ENCODE measurements around the gene PPP1R14C. TPM values are rescaled to one million over a fixed set of nuclear protein-coding genes. Genes with fewer than 3 reads are reported as not detected.

PPP1R14C gene
- total and polyA plus RNA-seq, 7 donors: 5.9 to 62.8 (median 22.5) TPM

DNA sequence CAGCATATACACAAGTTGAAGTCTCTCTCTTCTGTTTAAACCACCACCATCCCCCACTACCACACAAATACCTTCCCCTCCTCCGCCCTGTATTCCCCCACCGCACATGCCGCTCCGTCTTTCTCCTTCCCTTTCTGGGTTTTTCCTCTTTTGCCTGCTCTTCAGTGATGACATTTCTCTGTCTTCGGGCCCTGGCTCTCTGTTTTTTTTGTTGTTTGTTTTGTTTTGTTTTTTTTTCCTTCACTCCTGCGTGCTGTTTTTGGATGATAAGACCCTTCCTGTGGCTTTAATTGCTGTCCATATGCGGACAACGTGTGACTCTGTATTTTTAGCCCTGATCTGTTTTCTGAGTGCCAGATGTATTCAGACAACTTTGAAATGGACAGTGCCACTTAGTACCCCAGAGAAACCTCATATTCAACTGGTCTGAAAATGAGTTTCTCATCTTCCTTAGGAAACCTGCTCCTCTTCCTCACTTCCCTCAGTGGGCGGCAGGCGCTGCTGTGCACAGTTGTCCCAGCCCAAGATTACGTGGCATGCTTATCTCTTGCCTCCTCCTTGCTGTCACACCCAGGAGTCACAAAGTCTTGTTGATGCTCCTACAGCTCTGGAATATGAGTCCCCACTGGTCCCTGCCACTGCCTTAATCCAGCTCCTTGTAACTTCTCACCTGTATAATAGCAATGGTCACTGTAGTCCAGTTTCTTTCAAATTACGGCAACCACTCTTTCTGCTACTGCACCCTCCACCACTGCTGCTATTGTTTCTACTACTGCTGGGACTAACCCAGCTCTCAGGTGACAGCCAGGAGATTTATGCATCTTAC is 8.2 kb downstream of the PPP1R14C start:
- no peak for ATAC-seq
- Histone ChIP-seq H3K27ac (no peak overlapping the region), H3K9me3 (no peaks in the 10 kb centered on the region), H3K4me3 (no peak overlapping the region), H3K27me3 (ENCODE audit: insufficient read depth in 3 of 3, low read length in 2 of 3) (peaks cover 0 to 6% (median 0%) of the 10 kb centered on the region in 3 donors), H3K36me3 (ENCODE audit: insufficient read depth in 1 of 2, low read depth in 1 of 2) (no peaks in the 10 kb centered on the region), H3K4me1 (peaks cover 28% of the 10 kb centered on the region)
- TF ChIP-seq, protein P1, sequence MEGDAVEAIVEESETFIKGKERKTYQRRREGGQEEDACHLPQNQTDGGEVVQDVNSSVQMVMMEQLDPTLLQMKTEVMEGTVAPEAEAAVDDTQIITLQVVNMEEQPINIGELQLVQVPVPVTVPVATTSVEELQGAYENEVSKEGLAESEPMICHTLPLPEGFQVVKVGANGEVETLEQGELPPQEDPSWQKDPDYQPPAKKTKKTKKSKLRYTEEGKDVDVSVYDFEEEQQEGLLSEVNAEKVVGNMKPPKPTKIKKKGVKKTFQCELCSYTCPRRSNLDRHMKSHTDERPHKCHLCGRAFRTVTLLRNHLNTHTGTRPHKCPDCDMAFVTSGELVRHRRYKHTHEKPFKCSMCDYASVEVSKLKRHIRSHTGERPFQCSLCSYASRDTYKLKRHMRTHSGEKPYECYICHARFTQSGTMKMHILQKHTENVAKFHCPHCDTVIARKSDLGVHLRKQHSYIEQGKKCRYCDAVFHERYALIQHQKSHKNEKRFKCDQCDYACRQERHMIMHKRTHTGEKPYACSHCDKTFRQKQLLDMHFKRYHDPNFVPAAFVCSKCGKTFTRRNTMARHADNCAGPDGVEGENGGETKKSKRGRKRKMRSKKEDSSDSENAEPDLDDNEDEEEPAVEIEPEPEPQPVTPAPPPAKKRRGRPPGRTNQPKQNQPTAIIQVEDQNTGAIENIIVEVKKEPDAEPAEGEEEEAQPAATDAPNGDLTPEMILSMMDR (IDR thresholded peaks at IDR 0.05): no peak
- WGBS, 3 donors: 51 to 66% (median 54%) methylated on average over 12 of the region's 12 CpGs
- intact Hi-C loops (cut with DNase I): loop anchor here in 1 of 2 donors (5.0 kb wide), 1 partner anchor 56 kb away; no protein-coding TSS in a partner anchor
- no peak for DNase-seq

DNA sequence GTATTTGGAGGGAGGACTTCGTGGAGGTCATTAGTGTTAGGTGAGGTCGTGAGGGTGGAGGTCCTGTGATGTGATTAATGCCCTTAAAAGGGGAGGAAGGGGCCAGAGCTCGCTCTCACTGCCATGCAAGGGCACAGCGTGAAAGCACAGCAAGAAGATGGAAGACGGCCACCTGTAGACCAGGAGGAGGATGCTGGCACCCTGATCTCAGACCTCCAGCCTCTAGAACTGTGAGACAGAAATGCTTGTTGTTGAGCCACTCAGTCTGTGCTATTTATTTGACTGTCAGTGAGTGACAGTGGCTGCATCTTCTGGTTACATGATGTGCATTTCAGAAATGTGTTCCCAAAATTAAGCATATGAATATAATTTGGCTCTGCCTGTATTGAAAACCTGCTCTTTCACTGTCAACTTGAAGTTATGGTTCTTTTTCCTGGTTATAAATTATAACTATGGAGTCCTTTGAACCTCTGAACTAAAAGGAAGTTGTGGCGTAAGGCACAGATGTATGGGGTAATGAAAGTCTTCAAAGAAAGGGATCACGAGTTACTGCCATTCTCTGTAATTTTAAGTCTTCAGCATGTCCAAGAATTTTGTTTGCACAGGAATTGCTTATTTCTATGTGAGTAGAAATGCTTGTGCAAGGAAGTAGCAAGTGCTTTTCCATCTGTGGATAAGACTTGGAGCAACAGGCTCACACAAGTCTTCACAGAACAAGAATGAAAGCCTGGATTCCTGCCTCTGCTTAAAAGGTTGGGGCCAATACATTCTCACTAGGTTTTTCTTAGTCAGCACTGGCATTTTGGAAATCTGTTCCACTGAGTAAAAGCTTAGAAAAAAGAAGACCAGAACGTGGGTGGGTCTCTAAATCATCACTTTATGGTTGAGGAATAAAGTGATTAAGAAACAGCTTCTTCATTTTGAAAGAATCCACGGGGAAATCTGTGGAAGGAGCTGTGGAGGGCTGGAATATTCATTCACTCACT is 10.3 kb downstream of the PPP1R14C start:
- intact Hi-C loops (cut with DNase I): loop anchor here in 1 of 2 donors (5.0 kb wide), 1 partner anchor 54 kb away; no protein-coding TSS in a partner anchor
- ATAC-seq (no peak), DNase-seq (no peak)
- Histone ChIP-seq H3K27ac (no peak overlapping the region), H3K4me1 (peaks cover 21% of the 10 kb centered on the region), H3K36me3 (ENCODE audit: insufficient read depth in 1 of 2, low read depth in 1 of 2) (no peaks in the 10 kb centered on the region), H3K4me3 (no peak overlapping the region), H3K27me3 (ENCODE audit: insufficient read depth in 3 of 3, low read length in 2 of 3) (peaks cover 0 to 6% (median 0%) of the 10 kb centered on the region in 3 donors), H3K9me3 (no peaks in the 10 kb centered on the region)
- TF ChIP-seq, protein P1 (IDR thresholded peaks at IDR 0.05): no peak
- whole genome bisulfite sequencing, 3 donors: 54 to 58% (median 55%) methylated on average over 9 of the region's 9 CpGs

DNA sequence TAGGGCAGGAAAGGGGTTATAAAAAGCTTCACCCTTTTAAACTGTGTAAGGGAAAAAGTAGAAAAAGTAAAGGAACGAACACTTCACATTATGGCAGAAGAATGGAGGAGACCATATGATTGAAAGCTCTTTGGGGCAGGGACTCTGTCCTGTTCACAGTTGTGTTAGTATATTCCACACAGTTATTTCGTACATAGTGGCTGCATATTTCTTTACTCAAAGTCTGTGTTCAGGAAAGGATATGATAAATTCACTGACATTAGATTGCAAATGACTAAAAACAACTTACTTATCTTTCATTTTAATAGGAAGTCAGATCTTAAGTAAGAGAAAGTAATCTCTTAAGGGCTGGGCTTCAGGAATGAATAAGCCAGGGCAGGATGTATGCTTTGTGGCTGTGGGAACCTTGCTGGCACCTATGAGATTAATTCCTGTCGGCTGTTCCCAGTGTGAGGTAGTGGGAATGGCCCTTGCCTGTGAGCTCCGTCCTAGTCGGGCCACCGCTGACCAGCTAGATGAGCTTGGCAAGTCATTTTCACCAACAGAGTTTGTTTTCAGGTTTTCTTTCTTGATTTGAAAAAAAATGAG is 11.2 kb downstream of the PPP1R14C start:
- Histone ChIP-seq H3K4me3 (no peak overlapping the region), H3K9me3 (no peaks in the 10 kb centered on the region), H3K27me3 (ENCODE audit: insufficient read depth in 3 of 3, low read length in 2 of 3) (peaks cover 0 to 6% (median 0%) of the 10 kb centered on the region in 3 donors), H3K36me3 (ENCODE audit: insufficient read depth in 1 of 2, low read depth in 1 of 2) (no peaks in the 10 kb centered on the region), H3K27ac (no peak overlapping the region), H3K4me1 (peaks cover 21% of the 10 kb centered on the region)
- 60 to 75% (median 61%) methylated on average over 6 of the region's 6 CpGs for WGBS, 3 donors
- ATAC-seq (no peak), DNase-seq (no peak)
- TF ChIP-seq, protein P1 (IDR thresholded peaks at IDR 0.05): no peak
- intact Hi-C loops (cut with DNase I): loop anchor here in 1 of 2 donors (5.0 kb wide), 1 partner anchor 53 kb away; no protein-coding TSS in a partner anchor

DNA sequence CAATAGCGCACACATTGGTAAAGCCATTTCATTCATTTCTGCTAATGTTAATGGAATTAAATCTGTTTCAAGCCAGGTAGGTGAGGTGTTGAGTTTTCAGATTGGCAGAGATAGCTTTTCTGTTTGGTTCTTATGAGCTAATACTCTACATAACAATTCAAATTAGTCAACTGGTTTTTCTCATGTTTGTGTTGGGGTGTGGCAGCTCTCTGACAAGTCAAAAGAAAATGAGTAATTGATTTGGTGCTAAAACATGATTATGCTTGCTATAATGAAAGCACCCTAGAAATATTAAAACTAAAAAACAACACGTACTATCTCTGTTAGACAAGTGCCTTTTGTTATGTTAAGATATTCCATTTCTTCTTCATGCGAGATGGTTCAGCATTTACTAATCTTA is 13.6 kb downstream of the PPP1R14C start:
- TF ChIP-seq, protein P1 (IDR thresholded peaks at IDR 0.05): no peak
- WGBS, 3 donors: 84 to 98% (median 93%) methylated on average over 3 of the region's 3 CpGs
- intact Hi-C loops (cut with DNase I): no loop called here
- no peak overlapping the region for H3K4me3 ChIP-seq
- H3K4me1 ChIP-seq: peaks cover 10% of the 10 kb centered on the region
- peaks cover 0 to under 1% (median 0%) of the 10 kb centered on the region in 3 donors for H3K27me3 ChIP-seq (ENCODE audit: insufficient read depth in 3 of 3, low read length in 2 of 3)
- no peaks in the 10 kb centered on the region for H3K36me3 ChIP-seq (ENCODE audit: insufficient read depth in 1 of 2, low read depth in 1 of 2)
- no peaks in the 10 kb centered on the region for H3K9me3 ChIP-seq
- H3K27ac ChIP-seq: no peak overlapping the region
- ATAC-seq: no peak
- no peak for DNase-seq

Data from psoas muscle (tissue), 8 donors.